Measurements from ENCODE around the gene RNF20.
"Not testable (repeated sequence)": the region's sequence is repeated elsewhere in the genome, so short reads cannot be mapped to it uniquely, and the experiment has no call there.

RNF20 gene

DNA sequence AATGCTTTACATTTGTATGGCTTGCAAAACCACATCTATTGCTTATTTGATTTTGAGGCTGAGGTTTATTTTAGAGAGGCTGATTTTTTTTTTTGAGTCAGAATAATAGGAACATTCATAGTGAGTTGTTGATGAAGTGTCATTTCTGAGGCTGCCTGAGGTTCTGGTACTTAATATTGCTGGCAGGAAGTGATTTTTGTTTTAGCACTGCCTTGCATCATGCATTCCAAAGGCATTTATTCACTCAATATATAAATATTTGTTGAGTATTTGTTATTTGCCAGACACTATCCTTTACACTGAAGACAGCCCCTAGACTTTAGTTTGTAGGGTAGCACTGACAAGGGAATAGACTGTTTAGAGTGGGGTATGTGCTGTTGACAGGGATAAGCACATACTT, 2.7 kb downstream of the RNF20 start:
- no peak for DNase-seq

DNA sequence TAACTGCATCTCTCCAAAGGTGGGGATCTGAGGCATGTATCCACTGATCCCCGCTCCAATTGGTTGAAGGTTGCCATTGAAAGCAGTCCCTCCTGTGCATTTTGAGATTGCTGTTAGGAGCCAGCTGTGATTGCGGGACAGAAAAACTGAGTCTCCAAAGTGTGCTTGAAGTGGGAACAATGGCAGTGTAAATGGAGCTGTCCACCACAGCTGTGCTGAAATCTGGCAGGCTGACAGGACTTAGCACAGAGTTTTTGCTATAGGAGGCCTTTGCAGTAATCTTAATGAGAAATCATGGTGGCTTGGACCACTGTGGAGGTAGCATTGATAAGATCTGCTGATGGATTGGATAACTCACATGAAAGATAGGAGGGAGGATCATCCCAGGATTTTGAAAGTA, 3.3 kb downstream of the RNF20 start:
- no peak for DNase-seq

GRCh38 chr9:101540069-101540468, 6.4 kb downstream of the RNF20 start:
- DNase-seq = no peak

- no peak for DNase-seq
Measured at GRCh38 chr9:101543098-101543735, 9.6 kb downstream of the RNF20 start.

DNA sequence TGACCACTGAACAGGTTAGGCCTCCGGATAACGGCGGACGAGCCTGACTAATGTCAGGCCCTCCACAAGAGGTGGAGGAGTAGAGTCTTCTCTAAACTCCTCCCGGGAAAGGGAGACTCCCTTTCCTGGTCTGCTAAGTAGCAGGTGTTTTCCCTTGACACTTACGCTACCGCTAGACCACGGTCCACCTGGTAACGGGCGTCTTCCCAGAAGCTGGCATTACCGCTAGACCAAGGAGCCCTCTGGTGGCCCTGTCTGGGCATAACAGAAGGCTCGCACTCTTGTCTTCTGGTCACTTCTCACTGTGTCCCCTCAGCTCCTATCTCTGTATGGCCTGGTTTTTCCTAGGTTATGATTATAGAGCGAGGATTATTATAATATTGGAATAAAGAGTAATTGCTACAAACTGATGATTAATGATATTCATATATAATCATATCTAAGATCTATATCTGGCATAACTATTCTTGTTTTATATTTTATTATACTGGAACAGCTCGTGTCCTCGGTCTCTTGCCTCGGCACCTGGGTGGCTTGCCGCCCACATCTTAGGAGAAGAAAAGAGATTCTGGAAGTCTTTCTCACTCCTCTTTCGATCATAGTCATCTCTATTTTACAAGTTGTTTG, 15.9 kb downstream of the RNF20 start:
- DNase-seq = not testable (repeated sequence)

- DNase-seq = no peak
Measured at GRCh38 chr9:101561740-101562139, 28.1 kb downstream of the RNF20 start.

GRCh38 chr9:101562966-101563365, 29.3 kb downstream of the RNF20 start:
- no peak for DNase-seq

DNA sequence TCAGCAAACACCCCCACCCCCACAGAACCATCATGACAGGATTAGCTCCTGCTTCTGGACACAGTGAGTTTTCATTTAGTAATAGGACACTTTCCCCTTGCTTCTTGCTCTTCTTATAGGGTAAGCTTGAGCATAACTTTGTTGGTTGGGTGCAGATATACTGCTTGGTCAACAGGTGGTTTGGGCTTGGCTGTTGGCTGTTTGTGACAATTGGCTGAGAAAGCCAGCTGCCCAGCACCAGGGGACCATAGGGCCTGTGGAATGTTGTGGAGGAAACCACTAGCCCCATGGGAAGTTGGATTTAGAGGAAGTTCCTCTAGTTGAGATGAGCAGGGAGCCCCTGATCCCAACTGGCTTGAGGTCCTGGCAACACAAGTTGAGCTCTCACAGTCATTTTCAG, 30.6 kb downstream of the RNF20 start:
- no peak for DNase-seq

GRCh38 chr9:101566904-101567724, 33.5 kb downstream of the RNF20 start:
- no peak for DNase-seq

DNA sequence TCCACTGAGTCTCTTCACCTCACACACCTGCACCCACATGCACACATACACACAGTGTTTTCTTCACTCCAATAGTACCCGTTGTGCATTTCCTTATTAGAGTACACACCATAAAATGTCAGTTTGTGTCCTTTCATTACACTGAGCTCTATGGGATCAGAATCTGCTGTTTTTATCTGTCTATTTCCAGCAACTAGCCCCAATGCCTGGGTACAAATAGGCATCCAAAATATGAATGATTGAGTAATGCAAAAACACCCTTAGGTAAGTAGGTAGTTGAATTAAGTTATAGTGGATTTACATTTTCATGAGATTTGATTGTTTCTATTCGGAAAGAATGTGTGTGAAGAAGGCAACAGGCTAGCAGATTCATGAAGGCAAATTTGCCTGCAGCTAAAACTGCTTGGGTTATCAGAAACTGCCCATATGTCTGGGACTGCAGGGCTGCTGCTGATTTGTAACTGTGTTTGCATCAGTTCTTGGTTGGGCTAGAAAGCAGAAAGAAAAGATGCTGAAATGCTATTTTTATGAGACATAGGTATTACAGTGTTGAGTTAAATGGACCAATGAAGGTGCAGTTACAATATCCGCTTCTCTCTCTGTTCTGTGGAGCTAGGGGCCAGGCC, 34.2 kb downstream of the RNF20 start:
- no peak for DNase-seq

- DNase-seq = no peak
Measured at GRCh38 chr9:101569741-101570501, 36.3 kb downstream of the RNF20 start.

DNA sequence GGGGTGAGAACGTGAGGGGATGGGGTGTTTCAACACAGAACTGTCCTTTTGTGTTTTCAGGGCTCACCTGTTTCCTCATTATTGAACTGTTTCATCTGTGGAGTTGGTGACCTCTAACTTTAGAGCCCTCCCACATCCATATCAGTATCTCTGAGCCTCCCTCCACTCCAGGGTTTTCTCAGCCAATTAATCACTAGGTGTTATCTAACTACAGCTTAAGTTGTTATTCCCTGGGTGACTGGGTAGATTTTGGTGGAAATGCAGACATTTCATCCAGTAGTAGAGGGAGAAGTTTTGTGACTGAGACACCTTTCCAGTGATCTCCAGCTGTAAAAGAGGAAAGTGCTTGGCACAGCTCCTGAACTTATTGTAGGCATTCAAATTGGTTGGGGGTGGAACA, 37.5 kb downstream of the RNF20 start:
- DNase-seq = no peak

- DNase-seq = no peak
Measured at GRCh38 chr9:101572316-101572715, 38.7 kb downstream of the RNF20 start.

DNA sequence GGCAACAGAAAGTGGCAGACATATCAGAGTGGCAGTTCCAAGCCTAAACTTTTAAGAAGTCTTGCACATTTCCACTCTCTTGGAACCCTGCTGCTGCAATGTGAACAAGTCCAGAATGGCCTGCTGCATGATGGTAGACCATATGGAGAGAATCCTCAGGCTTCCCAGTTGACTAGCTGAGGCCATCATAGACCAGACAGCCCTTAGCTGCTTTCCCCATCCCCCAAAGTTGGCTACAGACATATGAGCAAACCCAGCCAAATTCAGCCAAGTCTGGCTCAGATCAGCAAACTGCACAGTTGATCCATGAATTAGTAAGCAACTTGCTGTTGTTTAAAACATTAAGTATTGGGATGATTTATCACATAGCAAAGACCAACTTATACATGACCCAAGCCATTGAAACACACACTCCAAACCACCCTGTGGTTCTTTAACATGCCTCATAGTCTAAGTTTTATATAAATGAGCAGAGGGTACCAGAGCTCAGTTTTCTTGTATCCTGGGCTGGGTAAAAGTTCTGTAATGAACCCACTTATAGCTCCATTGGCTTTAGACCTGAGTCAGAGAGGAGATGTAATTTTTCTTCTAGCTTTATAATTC, 41.2 kb downstream of the RNF20 start:
- DNase-seq = no peak

DNA sequence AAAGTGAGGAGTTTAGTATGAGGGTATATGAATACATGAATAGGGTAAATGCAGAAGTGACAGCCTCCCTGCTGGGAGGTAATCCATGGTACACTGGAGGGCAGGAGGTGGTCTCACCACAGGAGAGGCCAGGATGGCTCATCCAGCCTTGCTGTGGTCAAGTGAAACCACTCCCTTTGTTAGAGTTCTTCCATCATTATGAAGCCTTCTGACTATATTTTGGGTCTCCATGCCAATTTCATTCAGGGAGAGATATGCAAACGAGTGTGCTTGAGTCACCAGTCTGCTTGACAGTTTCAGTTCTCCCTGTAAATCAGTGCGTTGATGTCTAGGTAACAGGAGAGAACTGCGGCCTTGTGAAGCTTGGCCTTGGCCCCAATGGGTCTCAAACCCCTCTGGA, 44.7 kb downstream of the RNF20 start:
- no peak for DNase-seq

DNA sequence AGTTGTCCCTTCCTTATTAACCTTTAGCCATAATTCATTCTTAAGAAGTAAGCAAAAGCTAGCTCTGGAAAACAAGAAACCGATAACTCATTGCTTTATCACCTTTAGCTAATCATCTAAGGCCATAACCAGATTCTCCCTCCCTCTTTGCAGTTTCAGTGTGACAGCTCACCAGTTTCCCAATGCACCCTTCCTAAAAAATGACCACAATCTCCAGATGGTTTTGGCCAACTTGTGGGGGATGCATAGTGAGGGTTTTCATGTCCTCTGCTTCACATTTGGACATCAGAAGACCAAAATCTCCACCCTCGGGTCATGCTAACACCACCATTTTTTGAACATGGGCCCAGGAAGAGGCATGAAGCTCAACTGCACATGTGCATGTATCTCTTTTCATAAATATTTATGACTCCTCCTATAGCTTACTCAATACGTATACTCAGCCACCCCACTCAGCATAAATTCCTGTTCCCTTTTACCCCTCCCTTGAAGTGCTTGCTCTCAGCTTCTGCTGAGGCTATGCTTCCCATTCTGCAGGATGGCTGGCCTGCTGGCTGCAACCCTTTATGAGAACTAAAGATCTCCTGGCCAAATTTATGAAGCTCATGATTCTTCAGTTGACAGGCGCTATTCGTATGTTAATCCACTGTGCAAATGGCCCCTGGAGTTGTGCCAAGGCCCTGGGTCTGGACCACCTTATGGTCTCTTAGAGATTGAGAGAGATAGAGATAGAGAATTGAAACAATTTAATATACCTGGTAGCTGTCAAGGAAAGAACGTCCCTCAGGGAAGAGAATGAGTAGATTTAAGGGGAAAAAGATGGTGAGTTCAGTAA, 46.3 kb downstream of the RNF20 start:
- no peak for DNase-seq

GRCh38 chr9:101582553-101582952, 48.9 kb downstream of the RNF20 start:
- no peak for DNase-seq

GRCh38 chr9:101585740-101586139, 52.1 kb downstream of the RNF20 start:
- DNase-seq = no peak

DNA sequence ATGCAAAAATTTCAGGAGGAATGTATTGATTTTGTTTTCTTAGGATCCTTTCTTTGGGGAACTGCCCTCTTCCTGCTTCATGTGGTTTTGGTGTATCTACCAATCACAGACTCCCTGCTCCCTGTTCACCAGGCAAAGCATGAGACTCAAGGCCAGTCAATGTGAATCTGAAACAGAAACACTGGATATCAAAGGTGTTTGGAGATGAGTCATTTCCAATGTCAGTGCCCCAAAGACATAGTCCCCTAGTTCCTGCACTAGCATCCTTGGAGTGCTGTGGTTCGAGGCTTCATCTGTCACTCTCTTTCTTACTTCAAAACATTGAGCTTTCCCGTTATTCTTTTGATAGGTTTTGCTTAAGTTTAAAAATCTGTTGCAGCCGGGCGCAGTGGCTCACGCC, 53.0 kb downstream of the RNF20 start:
- DNase-seq = no peak

GRCh38 chr9:101587332-101588043, 53.8 kb downstream of the RNF20 start:
- DNase-seq = no peak

- DNase-seq = not testable (repeated sequence)
Measured at GRCh38 chr9:101590074-101590473, 56.4 kb downstream of the RNF20 start.

All from NCI-H1092 (cell line).